LHCN-M2 (cell line): ENCODE results near the gene PTPRM. TPM values are rescaled to one million over a fixed set of nuclear protein-coding genes. Genes with fewer than 3 reads are reported as not detected.
A peak's percentile ranks its signal among the peaks of the same experiment; 100 is the strongest.

ENCODE experiments used
- DNase-seq: peaks from one replicate; pipeline ENCODE4 v3.0.0-alpha.2; 2012; ENCODE audit warnings: low read depth
- total RNA-seq: library from RNA; depleted of rRNA; stranded (reverse); fragments of >200 nt; gene quantifications from 2 replicates; pipeline ENCODE4 v1.2.3, GENCODE V29; 2014

The PTPRM gene
- total RNA-seq, 1 experiment from 2014 or later: 28.1 TPM

DNA sequence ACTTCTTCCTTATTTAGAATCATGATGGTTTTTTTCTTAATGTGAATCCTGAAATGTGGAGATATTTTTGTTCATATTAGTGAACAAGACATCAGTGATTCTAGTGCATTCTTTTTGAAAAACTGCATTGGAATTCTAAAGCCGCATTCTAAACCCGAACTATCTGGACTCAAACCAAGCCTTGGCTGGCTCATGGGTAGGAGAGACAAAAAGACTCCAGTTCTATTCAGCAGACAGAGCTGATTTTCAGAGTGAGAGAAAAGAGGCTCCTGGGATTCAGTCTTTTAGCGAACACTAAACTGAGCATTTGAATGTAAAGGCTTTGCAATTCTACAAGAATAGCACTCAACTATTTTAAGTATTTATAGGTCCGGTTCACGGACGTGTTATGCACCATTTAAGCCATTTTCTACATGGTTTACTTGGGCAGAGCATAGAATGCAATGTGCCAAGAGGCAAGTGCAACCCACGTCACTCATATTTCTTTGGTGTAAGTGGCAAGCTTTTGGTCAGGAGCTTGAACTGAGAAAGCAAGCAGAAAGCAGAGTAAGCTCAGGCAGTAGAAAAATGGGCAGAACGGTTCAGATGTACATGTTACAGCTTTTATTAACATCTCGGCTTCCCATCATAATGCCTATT is 814.8 kb downstream of the PTPRM start:
- DNase-seq: no peak

DNA sequence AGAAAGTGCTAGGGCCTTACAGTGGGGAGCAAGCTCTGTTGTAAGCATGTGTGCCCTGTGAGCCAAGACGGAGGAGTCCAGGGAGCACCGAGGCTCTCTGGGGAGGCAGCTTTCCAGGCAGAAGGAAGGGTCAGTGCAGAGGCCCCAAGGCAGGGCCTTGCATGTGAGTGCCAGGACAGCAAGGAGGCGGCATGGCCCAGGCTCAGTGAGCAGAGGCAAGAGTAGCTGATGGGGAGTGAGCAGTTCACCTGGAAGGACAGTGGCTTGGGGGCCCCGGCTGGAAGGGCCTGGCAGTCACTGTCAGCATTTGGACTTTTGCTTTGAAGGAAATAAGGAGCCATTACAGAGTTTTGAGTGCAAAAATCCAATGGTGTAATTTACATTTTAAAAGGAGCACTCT is 818.3 kb downstream of the PTPRM start:
- no peak for DNase-seq

DNA sequence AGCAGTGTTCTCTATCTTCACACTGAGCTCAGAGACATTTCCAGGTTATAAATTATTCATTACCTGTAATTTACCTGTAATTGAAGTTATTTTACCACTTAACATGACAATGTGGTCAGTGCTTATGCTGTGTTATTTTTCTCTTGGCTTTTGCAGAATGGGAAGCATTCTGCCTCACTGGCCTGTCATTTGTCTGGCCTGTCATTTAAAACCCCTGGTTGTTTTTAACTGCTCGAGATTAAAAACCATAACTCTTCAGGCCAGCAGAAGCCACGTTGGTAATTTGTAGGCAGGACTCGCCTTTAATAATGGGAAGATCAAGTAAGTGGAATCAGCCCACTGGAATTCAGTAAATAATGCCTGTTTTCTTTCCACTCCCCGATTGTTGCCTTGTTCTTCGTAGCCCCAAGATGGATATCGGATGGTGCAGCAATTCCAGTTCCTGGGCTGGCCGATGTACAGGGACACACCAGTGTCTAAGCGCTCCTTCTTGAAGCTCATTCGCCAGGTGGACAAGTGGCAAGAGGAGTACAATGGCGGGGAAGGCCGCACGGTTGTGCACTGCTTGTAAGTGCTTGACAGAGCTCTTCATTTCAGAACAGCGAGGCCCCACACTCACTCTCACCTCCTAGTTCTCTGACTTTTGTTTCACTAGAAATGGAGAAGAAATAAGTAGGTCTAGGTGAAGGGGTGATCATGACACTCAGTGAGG is 819.7 kb downstream of the PTPRM start:
- DNase-seq: no peak

- peak; percentile 62 for DNase-seq
These were observed 822.5 kb downstream of the PTPRM start for GRCh38 chr18:8389391-8390340.

- no peak for DNase-seq
These were observed 824.0 kb downstream of the PTPRM start for GRCh38 chr18:8391068-8391467.

DNA sequence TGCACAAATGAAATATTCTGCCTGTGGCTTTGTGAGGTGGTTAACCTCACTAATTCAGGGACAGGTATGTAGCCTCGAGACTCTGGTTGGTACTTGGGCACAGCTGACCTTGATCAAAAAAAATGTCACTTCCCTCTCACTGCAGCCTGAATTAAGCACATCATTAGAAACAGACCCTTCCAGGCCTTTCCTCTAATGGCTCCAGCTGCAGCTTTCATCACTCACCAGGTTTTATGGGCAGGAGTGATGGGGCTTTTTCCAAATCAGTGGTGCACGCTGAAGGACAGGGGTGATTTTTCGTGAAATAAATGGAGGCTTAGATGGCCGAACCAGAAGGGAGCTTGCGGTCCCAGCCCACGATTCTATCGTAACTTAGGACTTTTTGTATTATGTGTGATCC is 829.1 kb downstream of the PTPRM start:
- DNase-seq: no peak

- DNase-seq: no peak
These were observed 829.9 kb downstream of the PTPRM start for GRCh38 chr18:8397034-8397433.

DNA sequence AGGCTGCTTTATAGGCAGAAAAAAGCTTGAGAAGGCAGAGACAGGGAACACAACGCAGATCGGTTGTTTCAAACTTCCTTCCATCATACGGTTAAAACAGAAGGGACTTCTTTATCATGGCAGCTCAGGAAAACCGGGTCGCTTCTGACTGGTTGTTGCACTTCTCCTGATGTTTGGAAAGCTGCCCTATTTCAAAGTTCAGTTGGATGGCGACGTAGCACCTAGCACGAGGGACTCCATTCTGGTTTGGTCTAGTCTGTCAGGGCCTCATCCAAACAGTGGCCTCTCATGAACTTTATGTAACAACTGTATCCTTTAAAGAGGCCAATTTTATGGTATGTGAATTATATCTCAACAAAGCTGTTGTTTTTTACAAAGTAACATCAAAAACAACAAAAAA is 832.0 kb downstream of the PTPRM start:
- DNase-seq: no peak

GRCh38 chr18:8400193-8400752 is 833.2 kb downstream of the PTPRM start:
- no peak for DNase-seq

DNA sequence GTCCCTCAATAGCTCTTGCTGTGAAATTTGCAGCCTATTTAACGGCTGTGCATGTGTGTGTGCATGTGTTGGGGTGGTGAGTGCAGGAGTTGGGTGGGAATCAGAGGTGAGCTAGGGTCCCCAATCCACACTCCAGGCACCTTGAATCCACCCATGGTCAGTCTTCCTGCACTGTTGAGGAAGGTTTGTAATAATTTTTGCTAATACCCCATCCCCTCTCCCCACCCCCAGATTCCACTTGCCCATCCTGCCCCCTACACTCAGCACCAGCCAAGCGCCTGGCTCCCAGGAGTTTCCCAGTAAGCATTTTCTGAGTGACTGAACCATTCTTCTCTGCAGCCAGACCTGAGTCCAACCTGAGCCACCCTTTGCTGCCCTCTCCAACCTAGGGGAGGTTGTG is 833.7 kb downstream of the PTPRM start:
- DNase-seq: no peak

DNA sequence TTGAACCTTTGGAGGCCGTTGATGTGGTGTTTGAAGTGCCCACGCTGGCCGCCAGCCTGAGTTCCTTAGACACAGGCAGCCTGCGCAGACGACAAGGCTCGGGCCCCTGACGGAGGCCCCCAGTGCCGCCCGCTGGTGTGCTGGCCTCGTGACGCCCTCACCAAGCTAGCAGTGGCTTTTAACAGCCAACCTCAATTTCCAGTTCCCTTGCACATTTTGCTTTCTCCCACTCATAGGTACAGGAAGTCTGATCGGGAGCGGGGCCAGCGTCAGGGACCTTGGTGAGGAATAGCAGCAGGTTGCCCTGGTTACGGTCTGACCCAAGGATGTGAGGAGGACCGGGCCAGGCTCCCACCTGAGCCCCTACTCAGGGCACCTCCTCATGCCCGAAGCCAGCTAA is 834.5 kb downstream of the PTPRM start:
- DNase-seq: no peak

GRCh38 chr18:8402237-8402636 is 835.1 kb downstream of the PTPRM start:
- DNase-seq: no peak

GRCh38 chr18:8403713-8404112 is 836.6 kb downstream of the PTPRM start:
- no peak for DNase-seq

GRCh38 chr18:8406186-8406867 is 839.2 kb downstream of the PTPRM start:
- no peak for DNase-seq

DNA sequence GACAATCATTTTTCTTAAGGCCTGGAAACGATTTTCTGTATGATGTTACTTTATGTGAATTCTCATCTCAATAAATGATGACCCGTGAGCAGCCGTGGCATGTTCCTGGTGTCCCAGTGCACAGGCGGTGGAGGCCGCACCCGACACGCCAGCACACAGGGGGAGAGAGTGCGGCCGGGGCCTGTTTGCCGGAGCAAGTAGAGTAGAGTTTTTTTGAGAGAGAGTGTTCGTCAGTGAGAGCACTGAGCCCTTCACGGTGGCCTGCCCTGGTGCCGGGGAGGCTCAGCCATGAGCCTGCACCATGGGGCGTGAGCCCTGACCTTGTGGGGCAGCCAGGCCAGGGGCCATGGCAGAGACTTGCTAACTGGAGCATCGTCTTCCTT is 839.7 kb downstream of the PTPRM start:
- no peak for DNase-seq

- DNase-seq: no peak
These were observed 842.0 kb downstream of the PTPRM start for GRCh38 chr18:8409151-8409550.

- no peak for DNase-seq
These were observed 844.4 kb downstream of the PTPRM start for GRCh38 chr18:8411492-8411891.

GRCh38 chr18:8412117-8412516 is 845.0 kb downstream of the PTPRM start:
- DNase-seq: no peak

DNA sequence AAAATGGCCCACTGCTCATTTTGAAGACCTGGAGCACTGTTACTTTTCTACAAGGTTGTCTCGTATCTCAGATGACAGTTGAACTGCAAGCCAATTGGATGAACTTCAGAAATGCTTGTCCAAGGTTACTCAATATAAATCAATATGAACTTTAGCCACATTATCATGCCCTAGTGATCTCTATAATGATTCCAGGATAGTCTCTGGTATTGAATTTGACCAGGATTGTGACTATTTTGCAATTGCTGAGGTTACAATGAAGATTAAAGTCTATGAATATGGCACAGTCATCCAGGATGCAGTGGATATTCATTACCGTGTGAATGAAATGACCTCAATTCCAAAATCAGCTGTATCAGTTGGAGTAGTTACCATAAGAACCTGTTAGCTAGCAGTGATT is 846.1 kb downstream of the PTPRM start:
- no peak for DNase-seq

DNA sequence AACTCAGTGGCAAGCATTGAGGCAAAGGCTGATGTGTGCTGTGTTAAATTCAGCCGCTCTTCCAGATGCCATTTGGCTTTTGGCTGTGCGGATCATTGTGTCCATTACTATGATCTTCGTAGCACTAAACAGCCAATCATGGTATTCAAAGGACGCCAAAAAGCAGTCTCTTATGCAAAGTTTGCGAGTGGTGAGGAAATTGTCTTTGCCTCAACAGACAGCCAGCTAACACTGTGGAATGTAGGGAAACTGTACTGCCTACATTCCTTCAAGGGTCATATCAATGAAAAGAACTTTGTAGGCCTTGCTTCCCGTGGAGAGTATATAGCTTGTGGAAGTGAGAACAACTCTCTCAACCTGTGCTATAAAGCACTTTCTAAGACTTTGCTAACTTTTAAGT is 846.6 kb downstream of the PTPRM start:
- DNase-seq: no peak

- DNase-seq: no peak
These were observed 849.3 kb downstream of the PTPRM start for GRCh38 chr18:8416212-8417019.
